DMS114 treated with DMSO at 0.1 percent for 48 hours (cell line): ENCODE measurements around the gene AP1S3.
A peak's percentile ranks its signal among the peaks of the same experiment; 100 is the strongest.
"Not testable (repeated sequence)": the region's sequence is repeated elsewhere in the genome, so short reads cannot be mapped to it uniquely, and the experiment has no call there.

Experiments
- DNase-seq: peaks from one replicate; lab custom pipeline; 2025; ENCODE audit not compliant: unreplicated experiment; lab: John Stamatoyannopoulos, UW

The AP1S3 gene

DNA sequence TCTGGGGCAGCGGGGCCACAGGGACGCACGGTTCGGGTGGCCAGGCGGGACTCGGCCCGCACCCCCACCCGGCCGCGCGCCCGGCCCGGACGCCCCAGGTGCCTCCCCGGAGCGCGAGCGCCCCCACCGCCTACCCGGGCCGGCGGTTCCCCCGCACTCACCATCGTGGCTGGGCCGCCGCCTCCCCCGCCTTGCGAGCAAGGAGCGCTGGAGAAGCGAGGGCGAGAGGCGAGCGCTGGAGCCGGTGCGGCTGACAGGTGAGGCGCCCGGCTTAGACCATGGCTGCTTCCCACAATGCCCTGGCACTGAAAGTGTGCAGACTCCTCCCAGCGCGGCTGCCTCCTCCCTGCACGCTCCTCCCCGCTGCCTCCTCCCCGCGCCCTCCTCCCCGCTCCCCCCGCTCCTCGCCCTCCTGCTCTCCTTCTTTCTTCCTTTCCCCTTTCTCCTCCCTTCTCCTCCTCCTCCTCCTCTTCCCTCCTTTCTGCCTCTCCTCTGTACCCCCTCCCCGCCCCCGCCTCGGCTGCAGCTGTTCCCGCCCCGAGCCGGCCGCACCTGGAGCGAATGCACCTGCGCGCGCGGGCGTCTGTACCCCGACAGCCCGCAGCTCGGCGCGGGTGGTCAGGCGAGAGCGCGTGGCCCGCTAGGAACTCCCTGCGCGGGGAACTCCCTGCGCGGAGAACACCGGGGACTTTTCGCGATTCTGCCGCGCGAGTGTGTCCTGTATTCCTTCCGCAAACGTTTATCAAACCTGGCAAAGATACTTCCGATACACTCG is at the start of gene AP1S3:
Gene AP1S3, minus strand, starts transcription at position 296 of the 775 bp plus-strand sequence. Its CDS starts 132 bp downstream, at position 164.
- peak; percentile 7 for DNase-seq

DNA sequence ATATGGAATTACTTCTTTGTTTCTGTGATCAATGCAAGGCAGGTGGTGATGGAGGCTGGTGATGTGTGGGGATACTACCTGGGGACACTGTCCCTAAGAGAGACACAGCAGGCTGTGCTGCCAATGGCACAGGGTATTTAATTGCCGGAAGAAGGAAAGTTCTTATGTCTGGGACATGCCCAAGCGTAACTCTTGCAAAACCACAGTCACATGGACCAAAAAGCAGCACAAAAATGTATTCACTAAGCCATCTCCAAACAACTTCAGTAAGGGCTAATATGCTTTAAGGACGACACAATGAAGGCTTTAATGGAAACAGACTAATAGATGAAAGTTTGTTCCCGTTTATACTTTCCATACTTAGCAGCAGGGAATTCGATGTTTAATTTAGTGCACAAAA is 49.7 kb upstream of the AP1S3 start:
- no peak for DNase-seq

- DNase-seq: no peak
These were observed 49.3 kb upstream of the AP1S3 start for GRCh38 chr2:223886726-223887125.

- no peak for DNase-seq
These were observed 47.0 kb upstream of the AP1S3 start for GRCh38 chr2:223884399-223884798.

GRCh38 chr2:223882715-223883114 is 45.3 kb upstream of the AP1S3 start:
- DNase-seq: no peak

GRCh38 chr2:223880796-223881195 is 43.4 kb upstream of the AP1S3 start:
- DNase-seq: no peak

DNA sequence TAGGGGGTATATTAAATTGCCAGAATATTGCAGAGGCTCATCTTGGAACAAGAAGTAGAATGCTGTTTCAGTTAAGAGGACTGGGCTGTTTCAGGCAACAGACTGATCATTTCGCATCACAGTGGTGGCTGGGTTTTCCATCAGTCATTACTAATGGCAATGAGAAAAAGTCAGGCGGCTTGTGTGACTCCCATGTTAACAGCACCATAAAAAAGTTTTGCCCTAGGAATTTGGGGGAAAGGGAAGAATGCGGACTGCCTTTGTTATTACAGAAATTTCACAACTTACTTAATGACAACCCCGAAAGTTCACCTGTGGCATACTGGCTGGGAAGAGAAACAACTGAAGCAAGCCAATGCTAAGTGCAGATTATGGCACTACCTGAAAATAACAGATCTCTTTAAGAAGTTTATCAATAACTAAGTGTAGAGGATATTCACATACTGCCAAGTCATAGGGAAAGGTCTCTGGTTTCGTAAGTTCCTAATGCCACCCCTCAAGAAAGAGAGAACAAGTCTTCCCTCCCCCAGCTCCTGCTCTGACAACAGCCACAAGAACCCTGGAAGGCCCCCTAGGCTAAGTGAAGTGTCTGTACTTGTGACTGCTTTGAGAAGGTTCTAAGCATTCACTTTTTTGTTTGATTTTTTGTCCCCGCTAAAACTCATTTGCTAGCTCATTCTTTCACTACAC is 40.5 kb upstream of the AP1S3 start:
- DNase-seq: no peak

GRCh38 chr2:223873672-223874071 is 36.3 kb upstream of the AP1S3 start:
- DNase-seq: no peak

GRCh38 chr2:223872772-223873171 is 35.4 kb upstream of the AP1S3 start:
- not testable (repeated sequence) for DNase-seq

- DNase-seq: not testable (repeated sequence)
These were observed 34.3 kb upstream of the AP1S3 start for GRCh38 chr2:223871661-223872060.

- no peak for DNase-seq
These were observed 33.6 kb upstream of the AP1S3 start for GRCh38 chr2:223870840-223871611.

GRCh38 chr2:223868005-223868404 is 30.6 kb upstream of the AP1S3 start:
- DNase-seq: no peak

DNA sequence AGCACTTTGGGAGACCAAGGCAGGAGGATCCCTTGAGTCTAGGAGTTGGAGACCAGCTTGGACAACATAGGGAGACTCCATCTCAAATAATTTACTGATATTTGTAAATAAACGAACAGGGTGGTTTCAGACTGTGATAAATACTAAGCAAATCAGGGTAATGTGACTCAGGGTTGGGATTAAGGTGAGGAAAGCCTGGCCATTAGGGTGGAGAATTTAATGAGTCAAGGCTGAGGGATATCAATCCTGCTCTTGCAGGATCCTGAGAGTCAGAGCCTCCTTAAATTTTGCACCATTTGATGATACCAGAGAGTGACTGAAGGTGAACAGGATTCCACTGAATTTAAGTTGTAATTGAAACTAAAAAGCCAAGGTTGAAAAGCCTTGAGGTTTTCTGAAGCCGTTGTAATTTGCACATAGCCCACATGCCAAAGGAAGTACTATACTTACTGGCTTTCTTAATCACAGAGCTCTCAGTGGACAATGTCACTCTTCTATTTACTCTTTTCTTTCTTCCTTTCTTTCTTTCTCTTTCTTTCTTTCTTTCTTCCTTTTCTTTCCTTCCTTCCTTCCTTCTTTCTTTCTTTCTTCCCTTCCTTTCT is 28.6 kb upstream of the AP1S3 start:
- no peak for DNase-seq

DNA sequence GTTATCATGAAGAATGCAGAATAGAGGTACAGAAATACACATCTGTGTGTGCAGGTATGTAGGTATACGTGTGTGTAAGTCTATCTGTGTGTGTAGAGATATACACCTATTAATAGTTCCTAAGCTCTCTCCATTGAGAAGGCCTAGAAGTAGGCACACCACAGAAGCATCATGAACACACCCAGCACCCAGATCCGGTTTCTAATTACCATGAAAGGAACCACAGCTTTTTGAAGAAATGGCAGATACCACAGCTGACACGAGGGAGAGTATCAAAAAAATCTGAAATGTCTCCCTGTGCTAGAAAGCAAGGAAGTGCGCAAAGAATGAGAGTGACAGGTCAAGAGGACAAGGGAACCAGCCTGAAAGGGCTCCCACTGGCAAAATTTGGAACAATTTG is 27.7 kb upstream of the AP1S3 start:
- DNase-seq: no peak

GRCh38 chr2:223863491-223863890 is 26.1 kb upstream of the AP1S3 start:
- no peak for DNase-seq

DNA sequence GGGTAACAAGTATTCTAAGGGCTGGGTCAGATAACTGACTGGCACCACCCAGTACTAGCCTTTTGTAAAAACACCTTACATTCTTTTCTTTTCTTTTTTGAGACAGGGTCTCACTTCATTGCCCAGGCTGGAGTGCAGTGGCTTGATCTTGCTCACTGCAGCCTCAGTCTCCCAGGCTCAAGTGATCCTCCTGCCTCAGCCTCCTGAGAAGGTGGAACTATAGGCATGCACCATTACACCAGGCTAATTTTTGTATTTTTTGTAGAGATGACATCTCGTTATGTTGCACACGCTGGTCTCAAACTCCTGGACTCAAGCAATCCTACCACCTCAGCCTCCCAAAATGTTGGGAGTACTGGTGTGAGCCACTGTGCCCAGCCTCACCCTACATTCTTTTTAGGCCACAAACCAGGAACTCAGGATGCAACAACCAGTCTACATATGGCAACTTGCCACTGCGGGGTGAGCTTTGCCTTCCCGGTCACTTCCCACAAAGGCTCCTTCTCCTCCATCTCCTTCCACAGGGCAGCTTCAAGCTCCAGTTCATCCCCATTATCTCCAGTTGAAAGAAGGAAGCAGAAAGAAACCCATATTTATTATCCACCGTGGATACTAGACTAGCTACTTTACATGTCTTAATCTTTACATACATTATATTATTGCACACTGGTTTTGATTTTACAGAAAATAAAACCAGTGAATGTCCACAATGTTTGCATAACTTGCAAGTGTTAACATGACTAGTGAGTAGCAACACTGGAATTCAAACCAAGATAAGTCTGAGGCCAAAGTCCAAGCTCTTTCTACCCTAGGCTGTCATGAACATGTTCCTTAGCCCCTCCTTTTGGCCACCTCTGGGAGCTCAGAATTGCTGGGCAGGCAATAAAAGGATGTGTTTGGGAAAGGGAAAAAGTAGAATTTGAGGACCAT is 23.7 kb upstream of the AP1S3 start:
- DNase-seq: no peak

GRCh38 chr2:223859070-223859469 is 21.7 kb upstream of the AP1S3 start:
- DNase-seq: no peak

GRCh38 chr2:223856584-223856983 is 19.2 kb upstream of the AP1S3 start:
- DNase-seq: no peak

DNA sequence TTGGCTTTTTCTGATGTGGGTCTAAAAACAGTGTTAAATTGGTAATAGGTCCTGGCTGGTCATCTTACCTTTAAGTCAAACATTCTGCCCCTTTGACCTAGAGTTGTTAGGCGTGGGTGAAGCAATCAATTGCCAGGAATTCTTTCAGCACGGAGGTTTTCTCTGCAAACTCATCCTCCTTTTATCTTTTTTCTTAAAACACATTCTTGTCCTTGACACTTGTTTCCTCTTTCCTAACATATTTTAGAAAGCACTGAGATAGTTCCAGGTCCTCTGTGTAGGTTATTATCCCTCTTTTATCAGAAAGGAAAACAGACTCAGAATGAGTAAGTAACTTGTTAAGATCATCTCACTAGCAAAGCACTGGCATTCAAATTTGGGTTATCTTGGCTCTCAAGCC is 18.6 kb upstream of the AP1S3 start:
- DNase-seq: no peak

DNA sequence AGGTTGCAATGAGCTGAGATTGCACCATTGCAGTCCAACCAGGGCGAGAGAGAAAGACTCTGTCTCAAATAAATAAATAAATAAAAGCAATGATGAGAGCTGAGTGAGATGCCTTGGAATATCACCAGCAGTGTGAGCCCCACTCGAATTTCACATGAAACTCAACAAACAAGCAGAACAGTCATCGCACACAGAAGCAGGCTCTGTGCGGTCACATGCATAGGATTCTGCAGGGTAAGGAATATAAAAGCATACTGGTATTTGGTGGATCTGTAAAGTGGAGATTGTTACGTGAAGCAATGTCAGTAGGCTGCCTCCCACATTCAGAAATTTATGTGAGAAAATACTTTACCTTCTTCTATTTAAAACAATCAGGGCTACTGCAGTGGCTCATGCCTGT is 18.0 kb upstream of the AP1S3 start:
- no peak for DNase-seq
